ENCODE measurements around the gene FARS2.

Gene FARS2

GRCh38 chr6:5541025-5541424 lies 279.7 kb downstream of the FARS2 start:
- no peak for TF ChIP-seq ZNF48 (tag by site-specific recombination; IDR thresholded peaks at IDR 0.05)
- no peak for TF ChIP-seq ZNF639 (tag by site-specific recombination; IDR thresholded peaks at IDR 0.05)
- TF ChIP-seq SCRT2 (tag by site-specific recombination; IDR thresholded peaks at IDR 0.05): no peak
- no peak for TF ChIP-seq ZNF140 (tag by site-specific recombination; IDR thresholded peaks at IDR 0.05)
- no peaks in the 10 kb centered on the region for H3K4me1 ChIP-seq (ENCODE audit: control insufficient read depth, insufficient read depth, low read length)
- no peak overlapping the region for H3K27ac ChIP-seq (ENCODE audit: extremely low read depth, low read depth, low read length)
- H3K36me3 ChIP-seq (ENCODE audit: control insufficient read depth in 2 of 2, insufficient read depth in 1 of 2, low read length in 2 of 2): no peaks in the 10 kb centered on the region
- no peak overlapping the region for H3K4me3 ChIP-seq (ENCODE audit: low read depth, low read length)
- H3K9me3 ChIP-seq (ENCODE audit: control insufficient read depth, insufficient read depth, low read depth, low read length): no peaks in the 10 kb centered on the region
- CTCF ChIA-PET: no interaction called here
- POLR2A ChIA-PET: no interaction called here

- TF ChIP-seq ZBTB48 (tag by site-specific recombination; IDR thresholded peaks at IDR 0.05): no peak
- no peak for TF ChIP-seq ZNF155 (tag by site-specific recombination; IDR thresholded peaks at IDR 0.05)
- no peak for TF ChIP-seq ZNF555 (tag by site-specific recombination; conservative IDR thresholded peaks at IDR 0.05)
- TF ChIP-seq ZNF239 (tag by site-specific recombination; IDR thresholded peaks at IDR 0.05): no peak
- no peak for TF ChIP-seq ZNF19 (tag by site-specific recombination; IDR thresholded peaks at IDR 0.05; ENCODE audit: low read depth)
- Histone ChIP-seq H3K36me3 (ENCODE audit: control insufficient read depth in 2 of 2, insufficient read depth in 1 of 2, low read length in 2 of 2) (no peaks in the 10 kb centered on the region), H3K9me3 (ENCODE audit: control insufficient read depth, insufficient read depth, low read depth, low read length) (no peaks in the 10 kb centered on the region), H3K4me3 (ENCODE audit: low read depth, low read length) (no peak overlapping the region), H3K4me1 (ENCODE audit: control insufficient read depth, insufficient read depth, low read length) (no peaks in the 10 kb centered on the region), H3K27ac (ENCODE audit: extremely low read depth, low read depth, low read length) (no peak overlapping the region)
- ChIA-PET POLR2A (interaction anchor here (1.0 kb wide), 1 partner anchor 12 kb away, joined by 3 read pairs; no protein-coding TSS in a partner anchor), CTCF (no interaction called here)
Measured at GRCh38 chr6:5541751-5542432, 280.6 kb downstream of the FARS2 start.

GRCh38 chr6:5547556-5547955 lies 286.2 kb downstream of the FARS2 start:
- no peaks in the 10 kb centered on the region; the same call in 1 of the 2 replicates for H3K9me3 ChIP-seq (ENCODE audit: control insufficient read depth, insufficient read depth, low read depth, low read length)
- no peaks in the 10 kb centered on the region for H3K36me3 ChIP-seq (ENCODE audit: control insufficient read depth in 2 of 2, insufficient read depth in 1 of 2, low read length in 2 of 2)
- H3K4me1 ChIP-seq (ENCODE audit: control insufficient read depth, insufficient read depth, low read length): no peaks in the 10 kb centered on the region
- H3K4me3 ChIP-seq (ENCODE audit: low read depth, low read length): no peak overlapping the region
- TF ChIP-seq ZNF214 (tag by site-specific recombination; IDR thresholded peaks at IDR 0.05; ENCODE audit: borderline replicate concordance) (no peak), ZNF514 (tag by site-specific recombination; IDR thresholded peaks at IDR 0.05) (no peak), KLF9 (tag by site-specific recombination; IDR thresholded peaks at IDR 0.05; ENCODE audit: low read depth) (no peak), BCL11B (tag by site-specific recombination; IDR thresholded peaks at IDR 0.05; ENCODE audit: low read depth) (no peak), ZNF350 (tag by site-specific recombination; IDR thresholded peaks at IDR 0.05) (no peak), ZNF670 (tag by site-specific recombination; IDR thresholded peaks at IDR 0.05; ENCODE audit: low read depth) (no peak), ZNF544 (tag by site-specific recombination; IDR thresholded peaks at IDR 0.05) (no peak), ZFP69B (tag by site-specific recombination; IDR thresholded peaks at IDR 0.05) (no peak), ZNF398 (tag by site-specific recombination; IDR thresholded peaks at IDR 0.05) (no peak), ZNF354C (tag by site-specific recombination; IDR thresholded peaks at IDR 0.05; ENCODE audit: borderline replicate concordance, low read depth) (no peak), ZSCAN16 (tag by site-specific recombination; IDR thresholded peaks at IDR 0.05) (no peak), GLI2 (tag by site-specific recombination; IDR thresholded peaks at IDR 0.05; ENCODE audit: borderline replicate concordance, low read depth) (no peak)
- H3K27ac ChIP-seq (ENCODE audit: extremely low read depth, low read depth, low read length): no peak overlapping the region
- CTCF ChIA-PET: interaction anchor here (1.5 kb wide), 1 partner anchor 76 kb away, joined by 7 read pairs; no protein-coding TSS in a partner anchor
- POLR2A ChIA-PET: no interaction called here
